ENCODE measurements around the gene USP40.

- TF ChIP-seq CTCF (IDR thresholded peaks at IDR 0.05), result no peak
- TF ChIP-seq EZH2 (IDR thresholded peaks at IDR 0.05; ENCODE audit: borderline replicate concordance, insufficient read depth, low read depth, low read length, poor library complexity, severe bottlenecking), result no peak
These were observed 131.8 kb downstream of the USP40 start for GRCh38 chr2:233434666-233435330.

Data from B cell (primary cell).